GM18505 (cell line): Measurements from ENCODE around the gene RAB19.
"Not testable (repeated sequence)": the region's sequence is repeated elsewhere in the genome, so short reads cannot be mapped to it uniquely, and the experiment has no call there.

ENCODE experiments used
- ATAC-seq: cut with Tn5 transposase; IDR thresholded peaks from one replicate; pipeline ENCODE4 v1.9.1; 2021; ENCODE audit not compliant: unreplicated experiment
- POLR2A ChIP-seq: IDR thresholded peaks from 4 replicates; pipeline ENCODE4 v1.6.1; 2011; ENCODE audit warnings: borderline replicate concordance; ENCODE audit not compliant: insufficient read depth, insufficient read length; ENCODE audit errors: extremely low read depth

Gene RAB19

DNA sequence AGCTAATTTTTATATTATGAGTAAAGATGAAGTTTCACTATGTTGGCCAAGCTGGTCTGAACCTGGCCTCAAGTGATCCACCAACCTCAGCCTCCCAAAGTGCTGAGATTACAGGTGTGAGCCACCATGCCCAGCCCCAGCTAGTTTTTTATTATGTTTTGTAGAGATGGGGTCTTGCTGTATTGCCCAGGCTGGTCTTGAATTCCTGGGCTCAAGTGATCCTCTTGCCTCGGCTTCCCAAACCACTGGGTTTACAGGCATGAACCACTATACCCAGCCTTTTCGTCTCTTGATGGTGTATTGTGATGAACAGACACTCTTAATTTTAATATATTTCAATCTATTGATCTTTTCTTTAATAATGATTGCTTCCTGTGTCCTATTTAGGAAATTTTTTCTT is 17.7 kb downstream of the RAB19 start:
- ATAC-seq, result no peak

GRCh38 chr7:140423501-140423900 is 19.6 kb downstream of the RAB19 start:
- TF ChIP-seq POLR2A, result no peak
- ATAC-seq, result no peak

More for the DNA sequence above, 17.7 kb downstream of the RAB19 start:
- no peak for TF ChIP-seq POLR2A

- no peak for TF ChIP-seq POLR2A
- no peak for ATAC-seq
These were observed 21.9 kb downstream of the RAB19 start for GRCh38 chr7:140425718-140426117.

DNA sequence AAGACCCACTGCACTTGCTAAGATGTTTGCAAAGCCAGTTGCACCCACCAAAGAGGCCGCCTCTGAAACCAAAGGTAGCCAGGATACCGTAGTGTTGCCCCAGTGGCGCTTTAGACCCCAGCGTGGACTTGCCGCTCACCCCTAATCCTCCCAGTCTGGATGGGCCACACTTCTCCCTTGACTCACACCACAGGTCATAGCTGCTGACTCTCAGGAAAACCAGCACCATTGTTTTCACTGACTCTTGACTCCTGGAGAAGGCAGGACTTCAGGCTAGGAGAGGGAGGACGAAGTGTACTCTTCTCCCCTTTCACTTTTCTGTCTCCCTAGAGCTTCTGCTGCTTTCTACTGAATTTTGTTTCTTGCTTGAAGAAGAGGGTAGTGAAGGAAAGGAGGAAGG is 22.3 kb downstream of the RAB19 start:
- no peak for TF ChIP-seq POLR2A
- ATAC-seq, result no peak

DNA sequence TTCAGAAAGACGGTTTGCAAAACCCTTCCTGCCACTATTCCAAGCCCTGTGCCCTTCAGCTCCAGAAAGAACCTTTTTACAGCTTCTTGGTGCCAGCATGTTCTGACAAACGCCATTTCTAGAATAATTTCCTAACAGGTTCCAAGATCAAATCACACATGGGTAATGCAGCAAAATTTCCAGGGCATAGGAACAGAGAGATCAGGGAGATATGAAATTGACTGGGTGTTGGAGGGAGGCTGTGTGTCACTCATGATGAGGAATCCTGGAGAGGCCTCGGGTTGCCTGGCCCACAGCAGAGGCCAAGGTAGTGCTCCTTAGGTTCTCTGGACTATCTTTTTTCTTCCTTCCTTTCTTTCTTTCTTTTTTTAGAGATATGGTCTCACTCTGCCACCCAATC is 29.5 kb downstream of the RAB19 start:
- no peak for ATAC-seq
- TF ChIP-seq POLR2A, result no peak

DNA sequence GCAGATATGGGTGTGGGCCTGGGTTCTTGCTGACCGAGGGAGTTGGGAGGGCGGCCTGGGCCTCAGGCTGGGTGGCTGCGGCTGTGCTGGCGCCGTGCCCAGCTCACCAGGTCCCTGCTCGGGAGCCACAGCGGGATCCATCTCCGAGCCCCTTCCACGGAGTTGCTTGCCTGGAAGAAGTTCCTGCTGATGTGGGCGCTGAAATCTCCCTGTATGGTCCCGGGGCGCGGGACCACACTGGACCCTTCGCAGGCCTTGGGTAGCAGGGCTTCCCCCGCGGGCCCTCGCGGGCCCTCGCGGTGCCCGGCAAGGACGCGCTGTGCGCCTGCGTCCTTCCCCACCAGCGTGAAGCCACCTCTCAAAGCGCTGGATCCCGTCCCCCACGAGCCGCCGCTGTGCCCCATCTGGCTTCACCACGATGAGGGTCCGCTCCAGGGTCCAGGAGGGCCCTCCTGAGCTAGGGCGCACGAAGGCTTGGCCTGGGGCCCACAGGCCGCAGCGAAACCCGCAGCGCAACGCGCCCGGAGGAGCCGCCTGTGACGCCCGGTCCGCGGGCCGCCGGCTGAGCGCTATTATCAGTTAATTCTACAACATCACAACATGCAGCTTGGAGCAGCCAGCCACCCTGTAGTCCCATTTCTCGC is 31.5 kb downstream of the RAB19 start:
- no peak for TF ChIP-seq POLR2A
- ATAC-seq, result no peak

- no peak for TF ChIP-seq POLR2A
- ATAC-seq, result no peak
These were observed 35.5 kb downstream of the RAB19 start for GRCh38 chr7:140439359-140439758.

GRCh38 chr7:140440593-140440992 is 36.7 kb downstream of the RAB19 start:
- no peak for ATAC-seq
- TF ChIP-seq POLR2A, result no peak

- TF ChIP-seq POLR2A, result no peak
- no peak for ATAC-seq
These were observed 37.7 kb downstream of the RAB19 start for GRCh38 chr7:140441519-140441918.

GRCh38 chr7:140446467-140446866 is 42.6 kb downstream of the RAB19 start:
- TF ChIP-seq POLR2A, result no peak
- ATAC-seq, result no peak

- ATAC-seq, result no peak
- no peak for TF ChIP-seq POLR2A
These were observed 44.0 kb downstream of the RAB19 start for GRCh38 chr7:140447841-140448240.

DNA sequence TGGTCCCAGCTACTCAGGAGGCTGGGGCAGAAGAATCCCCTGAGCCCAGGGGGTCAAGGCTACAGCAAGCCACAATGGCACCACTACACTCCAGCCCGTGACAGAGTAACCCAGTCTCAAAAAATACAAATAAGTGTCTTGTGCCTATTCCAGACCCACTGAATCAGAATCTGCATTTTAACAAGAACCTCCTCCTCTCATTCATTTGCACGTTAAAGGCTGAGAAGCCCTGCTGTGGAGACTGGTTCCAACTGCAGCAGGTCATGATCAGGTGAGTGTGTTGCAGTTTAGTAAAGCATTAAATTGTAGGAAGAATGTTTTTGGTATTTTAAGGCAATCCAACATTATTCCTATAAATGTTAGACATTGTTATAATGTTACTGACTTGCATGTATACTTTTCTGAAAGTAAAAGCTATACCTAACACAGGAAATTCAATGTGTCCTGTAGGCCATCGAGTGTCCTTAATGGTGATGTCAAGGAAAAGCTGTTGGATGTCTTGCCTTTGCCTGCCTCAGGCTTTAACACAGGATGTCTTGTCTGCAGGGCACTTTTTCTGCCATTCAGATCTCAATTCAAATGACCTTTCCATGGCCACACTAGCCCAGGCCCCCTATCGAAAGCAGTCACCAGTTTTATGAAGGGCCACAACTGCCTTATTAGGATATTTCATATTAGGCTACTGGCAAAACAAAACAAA is 45.1 kb downstream of the RAB19 start:
- ATAC-seq, result no peak
- TF ChIP-seq POLR2A, result no peak

- TF ChIP-seq POLR2A, result no peak
- ATAC-seq, result no peak
These were observed 47.9 kb downstream of the RAB19 start for GRCh38 chr7:140451716-140452115.

- TF ChIP-seq POLR2A, result no peak
- ATAC-seq, result no peak
These were observed 49.4 kb downstream of the RAB19 start for GRCh38 chr7:140453273-140453672.

- not testable (repeated sequence) for ATAC-seq
These were observed 50.2 kb downstream of the RAB19 start for GRCh38 chr7:140453785-140454656.

- TF ChIP-seq POLR2A, result no peak
- no peak for ATAC-seq
These were observed 50.8 kb downstream of the RAB19 start for GRCh38 chr7:140454657-140455015.
